ENCODE measurements around the gene NELL2. TPM values are rescaled to one million over a fixed set of nuclear protein-coding genes. Genes with fewer than 3 reads are reported as not detected.

Gene NELL2
- total RNA-seq, 1 donor from 2014 or later: not detected

- DNase-seq (ENCODE audit: low read depth in 2 of 2): no peak
These were observed 398.7 kb downstream of the NELL2 start for GRCh38 chr12:44477331-44477980.

- DNase-seq (ENCODE audit: low read depth in 2 of 2): no peak
These were observed 399.4 kb downstream of the NELL2 start for GRCh38 chr12:44476683-44477082.

DNA sequence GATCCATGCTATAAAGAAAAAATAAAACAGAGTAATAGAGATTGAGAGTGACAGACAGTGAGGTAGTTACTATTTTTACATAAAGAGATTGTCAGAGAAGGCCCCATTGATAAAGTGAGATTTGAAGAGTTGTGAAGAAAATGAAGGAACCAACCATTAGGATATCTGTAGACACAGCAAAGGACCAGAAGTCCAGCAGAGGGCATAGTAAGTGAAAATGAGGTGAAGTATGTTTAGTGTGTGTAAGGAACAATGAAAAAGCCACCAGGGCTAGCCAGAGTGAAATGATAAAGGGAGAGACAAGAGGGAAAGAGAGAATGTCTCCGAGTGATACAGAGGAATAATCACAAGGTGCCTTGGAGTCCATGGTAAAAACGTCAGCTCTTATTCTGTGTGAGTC lies 411.0 kb downstream of the NELL2 start:
- DNase-seq (ENCODE audit: low read depth in 2 of 2): no peak

DNA sequence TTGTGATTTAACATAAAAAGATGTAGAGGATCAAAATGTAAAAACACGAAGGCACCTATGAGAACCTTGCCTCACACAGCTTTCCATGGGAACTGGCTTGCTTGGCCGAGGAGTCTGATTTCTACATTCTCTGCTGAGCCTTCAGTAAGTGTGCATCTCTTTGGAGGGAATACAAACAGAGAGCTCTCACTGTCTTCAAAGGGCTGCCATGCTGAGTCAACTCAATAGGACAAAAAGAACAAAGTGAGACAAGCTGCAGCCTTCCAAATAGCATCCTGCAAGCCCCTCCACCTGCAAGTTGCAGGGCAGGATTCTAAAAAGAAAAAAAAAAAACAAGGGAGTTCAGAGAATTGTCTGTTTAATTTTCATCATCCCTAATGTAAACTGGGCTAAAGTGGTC lies 411.9 kb downstream of the NELL2 start:
- DNase-seq (ENCODE audit: low read depth in 2 of 2): no peak

DNA sequence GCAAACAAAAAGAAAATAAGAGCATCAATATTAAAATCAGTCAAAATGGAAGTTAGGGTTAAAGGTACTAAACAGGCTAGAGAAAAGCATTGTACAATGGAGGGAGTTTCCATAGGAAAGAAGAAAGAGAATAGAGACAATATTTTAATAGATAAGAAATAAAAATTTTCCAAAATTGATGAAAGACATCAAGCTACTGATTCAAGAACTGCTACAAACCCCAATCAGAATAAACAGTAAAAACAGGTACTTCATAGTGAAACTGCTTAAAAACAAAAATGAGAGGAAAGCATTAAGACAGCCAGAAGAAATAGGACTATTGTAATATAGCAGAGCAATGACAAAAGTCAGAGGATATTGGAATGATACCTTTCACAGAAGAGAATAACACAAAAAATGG lies 413.4 kb downstream of the NELL2 start:
- DNase-seq (ENCODE audit: low read depth in 2 of 2): no peak

GRCh38 chr12:44460261-44460660 lies 415.9 kb downstream of the NELL2 start:
- no peak for DNase-seq (ENCODE audit: low read depth in 2 of 2)

- no peak for DNase-seq (ENCODE audit: low read depth in 2 of 2)
These were observed 416.5 kb downstream of the NELL2 start for GRCh38 chr12:44459569-44459968.

Other genes with a start within 250 kb of the NELL2 start
- gene DBX2, start 174.8 kb upstream of the NELL2 start, total RNA-seq: not detected in 2 replicates